Measurements from ENCODE around the gene THSD4.

THSD4 gene

GRCh38 chr15:71830981-71831380 is 715.7 kb downstream of the THSD4 start:
- Histone ChIP-seq H3K4me3 (replicated peaks; ENCODE audit: insufficient read depth, low read length) (no peak overlapping the region), H3K27ac (replicated peaks) (no peak overlapping the region), H3K27me3 (ENCODE audit: insufficient read depth, poor library complexity, severe bottlenecking) (no peaks in the 10 kb centered on the region)
- no peak for TF ChIP-seq SPI1 (IDR thresholded peaks at IDR 0.05; ENCODE audit: borderline replicate concordance, low read depth)
- TF ChIP-seq POLR2AphosphoS5 (IDR thresholded peaks at IDR 0.05; ENCODE audit: low read depth): no peak
- TF ChIP-seq CTCF (IDR thresholded peaks at IDR 0.05; ENCODE audit: insufficient read depth, low read length): no peak
- TF ChIP-seq REST (IDR thresholded peaks at IDR 0.05; ENCODE audit: insufficient replicate concordance, low read depth): no peak
- no peak for TF ChIP-seq GABPA (IDR thresholded peaks at IDR 0.05; ENCODE audit: low read depth)
- no peak for DNase-seq (ENCODE audit: low read depth in 1 of 2, low spot score in 1 of 2)

All from HL-60 (cell line).